Thyroid gland (tissue), 4 donors: Measurements from ENCODE around the gene SRRM2. TPM values are rescaled to one million over a fixed set of nuclear protein-coding genes. Genes with fewer than 3 reads are reported as not detected.

Source experiments
- DNase-seq, 2 donors: peaks; one replicate each; pipeline ENCODE4 v3.0.0-alpha.2; 2019
- H3K27ac ChIP-seq, 3 donors: fragments of 200-600 bp; sonication (generic); 1 replicate in 2 of 3; 2 replicates in 1 of 3; pipeline ENCODE4 v1.5.1; 2016 to 2019; ENCODE audit warnings: mild to moderate bottlenecking in 1 of 3, moderate library complexity in 1 of 3
- H3K27me3 ChIP-seq: fragments of 200-600 bp; sonication (generic); one replicate; pipeline ENCODE4 v1.5.1; 2019
- H3K36me3 ChIP-seq, 2 donors: fragments of 200-600 bp; sonication (generic); one replicate each; pipeline ENCODE4 v1.5.1; 2016 to 2019
- H3K4me1 ChIP-seq, 2 donors: fragments of 200-600 bp; sonication (generic); one replicate each; pipeline ENCODE4 v1.5.1; 2017 to 2019
- H3K4me3 ChIP-seq, 3 donors: fragments of 200-600 bp; sonication (generic); replicated peaks in 1 of 3; 1 replicate in 2 of 3; 2 replicates in 1 of 3; pipeline ENCODE4 v1.5.1; 2016; ENCODE audit warnings: mild to moderate bottlenecking in 1 of 3
- H3K9me3 ChIP-seq: fragments of 200-600 bp; sonication (generic); one replicate; pipeline ENCODE4 v1.5.1; 2017
- CTCF ChIP-seq, 6 experiments: fragments of 200-600 bp in 3 of 6; fragments of 450-650 bp in 3 of 6; sonication (generic) in 3 of 6; IDR thresholded peaks; one replicate each; pipeline ENCODE4 v1.5.1; 2016 to 2019; ENCODE audit warnings: antibody characterized with exemption in 6 of 6, mild to moderate bottlenecking in 2 of 6, inconsistent platforms in 1 of 6, moderate library complexity in 1 of 6
- POLR2A ChIP-seq, 2 donors: fragments of 450-650 bp; IDR thresholded peaks; one replicate each; pipeline ENCODE4 v1.6.1; 2017; ENCODE audit warnings: antibody characterized with exemption in 2 of 2, mild to moderate bottlenecking in 2 of 2, moderate library complexity in 1 of 2
- WGBS, 2 donors: methylation state at CpG; one replicate each; pipeline ENCODE4 v1.1.5; 2017; 5-methylcytosine and 5-hydroxymethylcytosine counted together
- intact Hi-C: fragments of 100-400 bp; cut with DNase I; formaldehyde crosslinking; loops from one replicate; pipeline ENCODE4 v1.15.1; 2023
- total RNA-seq, 4 donors: library from RNA; depleted of rRNA; stranded (reverse); fragments of >200 nt; gene quantifications; one replicate each; pipeline ENCODE4 v1.2.3, GENCODE V29; 2016

Gene SRRM2
- total RNA-seq, 4 donors from 2014 or later: 262 to 378 (median 312) TPM

GRCh38 chr16:2715064-2715463, 37.4 kb upstream of the SRRM2 start:
- Histone ChIP-seq H3K4me3 (no peak overlapping the region), H3K9me3 (no peaks in the 10 kb centered on the region), H3K36me3 (no peaks in the 10 kb centered on the region), H3K4me1 (peaks cover 0 to 18% of the 10 kb centered on the region in 2 donors), H3K27me3 (no peaks in the 10 kb centered on the region), H3K27ac (no peak overlapping the region)
- TF ChIP-seq POLR2A (IDR thresholded peaks at IDR 0.05) (no peak), CTCF (IDR thresholded peaks at IDR 0.05) (no peak)
- intact Hi-C loops: loop anchor here (5.0 kb wide), 1 partner anchor 33 kb away; the partner anchor contains the start of gene KCTD5
- 25 to 30% methylated on average over 9 of the region's 9 CpGs for WGBS, 2 donors
- no peak for DNase-seq

GRCh38 chr16:2715519-2715918, 36.9 kb upstream of the SRRM2 start:
- no peaks in the 10 kb centered on the region for H3K9me3 ChIP-seq
- no peaks in the 10 kb centered on the region for H3K36me3 ChIP-seq
- H3K4me1 ChIP-seq: peaks cover 3 to 22% of the 10 kb centered on the region in 2 donors
- no peak overlapping the region for H3K4me3 ChIP-seq
- H3K27ac ChIP-seq: no peak overlapping the region
- WGBS, 2 donors: 12 to 28% methylated on average over 2 to 5 of the region's 33 CpGs
- H3K27me3 ChIP-seq: no peaks in the 10 kb centered on the region
- intact Hi-C loops: loop anchor here (5.0 kb wide), 1 partner anchor 33 kb away; the partner anchor contains the start of gene KCTD5
- TF ChIP-seq POLR2A (IDR thresholded peaks at IDR 0.05): no peak
- no peak for TF ChIP-seq CTCF (IDR thresholded peaks at IDR 0.05)
- DNase-seq: peak; percentile 53 to 55

- Histone ChIP-seq H3K4me3 (no peak overlapping the region), H3K27me3 (no peaks in the 10 kb centered on the region), H3K9me3 (no peaks in the 10 kb centered on the region), H3K27ac (no peak overlapping the region), H3K36me3 (no peaks in the 10 kb centered on the region), H3K4me1 (peaks cover 4 to 23% of the 10 kb centered on the region in 2 donors)
- WGBS, 2 donors: 65% methylated on average over 14 to 15 of the region's 17 CpGs
- TF ChIP-seq POLR2A (IDR thresholded peaks at IDR 0.05) (no peak), CTCF (IDR thresholded peaks at IDR 0.05) (no peak)
- intact Hi-C loops: loop anchor here (5.0 kb wide), 1 partner anchor 34 kb away; the partner anchor contains the start of gene KCTD5
- no peak for DNase-seq
These were observed 36.2 kb upstream of the SRRM2 start for GRCh38 chr16:2715966-2716885.

- WGBS, 2 donors: 84 to 91% methylated on average over 7 of the region's 10 CpGs
- peaks cover 4 to 30% of the 10 kb centered on the region in 2 donors for H3K4me1 ChIP-seq
- H3K9me3 ChIP-seq: no peaks in the 10 kb centered on the region
- intact Hi-C loops: loop anchor here (5.0 kb wide), 1 partner anchor 35 kb away; the partner anchor contains the start of gene KCTD5
- no peak overlapping the region for H3K4me3 ChIP-seq
- H3K27ac ChIP-seq: no peak overlapping the region
- DNase-seq: no peak
- no peaks in the 10 kb centered on the region for H3K27me3 ChIP-seq
- no peak for TF ChIP-seq POLR2A (IDR thresholded peaks at IDR 0.05)
- TF ChIP-seq CTCF (IDR thresholded peaks at IDR 0.05): no peak
- no peaks in the 10 kb centered on the region for H3K36me3 ChIP-seq
These were observed 35.5 kb upstream of the SRRM2 start for GRCh38 chr16:2716948-2717347.
